GM19193 (cell line): ENCODE data around the gene TJP2.
A peak's percentile ranks its signal among the peaks of the same experiment; 100 is the strongest.

Experiments used
- POLR2A ChIP-seq: IDR thresholded peaks from 4 replicates; pipeline ENCODE4 v1.6.1; 2011; ENCODE audit not compliant: insufficient read depth, insufficient read length; ENCODE audit errors: extremely low read depth

Gene TJP2

GRCh38 chr9:69173891-69174615 lies at the start of gene TJP2:
Gene TJP2 (plus strand): TSS chr9:69174277. CDS start chr9:69174373, 96 bp downstream.
- peak; percentile 72 for TF ChIP-seq POLR2A

- TF ChIP-seq POLR2A: no peak
These were observed 43.3 kb upstream of the TJP2 start for GRCh38 chr9:69130456-69131441.

- TF ChIP-seq POLR2A: no peak
These were observed 42.4 kb upstream of the TJP2 start for GRCh38 chr9:69131682-69132081.

GRCh38 chr9:69132361-69132760 lies 41.7 kb upstream of the TJP2 start:
- no peak for TF ChIP-seq POLR2A

- TF ChIP-seq POLR2A: no peak
These were observed 39.7 kb upstream of the TJP2 start for GRCh38 chr9:69134412-69134811.

- TF ChIP-seq POLR2A: no peak
These were observed 37.9 kb upstream of the TJP2 start for GRCh38 chr9:69136185-69136584.

GRCh38 chr9:69136779-69137178 lies 37.3 kb upstream of the TJP2 start:
- TF ChIP-seq POLR2A: no peak

GRCh38 chr9:69137311-69137710 lies 36.8 kb upstream of the TJP2 start:
- no peak for TF ChIP-seq POLR2A

GRCh38 chr9:69139596-69139995 lies 34.5 kb upstream of the TJP2 start:
- no peak for TF ChIP-seq POLR2A

GRCh38 chr9:69140123-69140735 lies 33.8 kb upstream of the TJP2 start:
- TF ChIP-seq POLR2A: no peak

- no peak for TF ChIP-seq POLR2A
These were observed 32.2 kb upstream of the TJP2 start for GRCh38 chr9:69141851-69142250.

GRCh38 chr9:69143291-69143690 lies 30.8 kb upstream of the TJP2 start:
- TF ChIP-seq POLR2A: no peak

- no peak for TF ChIP-seq POLR2A
These were observed 28.8 kb upstream of the TJP2 start for GRCh38 chr9:69145144-69145715.

- no peak for TF ChIP-seq POLR2A
These were observed 26.8 kb upstream of the TJP2 start for GRCh38 chr9:69147041-69147834.

- TF ChIP-seq POLR2A: no peak
These were observed 24.7 kb upstream of the TJP2 start for GRCh38 chr9:69149321-69149807.

- TF ChIP-seq POLR2A: no peak
These were observed 22.6 kb upstream of the TJP2 start for GRCh38 chr9:69151506-69151905.
